ENCODE measurements around the gene PRADC1.
"Not testable (repeated sequence)": the region's sequence is repeated elsewhere in the genome, so short reads cannot be mapped to it uniquely, and the experiment has no call there.

The PRADC1 gene

GRCh38 chr2:73210019-73210418 is 23.0 kb downstream of the PRADC1 start:
- Mint-ChIP-seq H3K4me1 (peaks cover 32% of the 10 kb centered on the region), H3K27ac (no peak overlapping the region), H3K9me3 (no peaks in the 10 kb centered on the region), H3K4me3 (no peak overlapping the region), H3K36me3 (ENCODE audit: low read depth) (no peaks in the 10 kb centered on the region), H3K27me3 (ENCODE audit: low read depth, poor library complexity) (peaks cover 40% of the 10 kb centered on the region)
- TF ChIP-seq CTCF (IDR thresholded peaks at IDR 0.05): no peak
- no peak for DNase-seq

GRCh38 chr2:73208258-73208657 is 24.8 kb downstream of the PRADC1 start:
- H3K36me3 Mint-ChIP-seq (ENCODE audit: low read depth): no peaks in the 10 kb centered on the region
- H3K4me3 Mint-ChIP-seq: no peak overlapping the region
- DNase-seq: no peak
- H3K4me1 Mint-ChIP-seq: peaks cover 15% of the 10 kb centered on the region
- no peak overlapping the region for H3K27ac Mint-ChIP-seq
- peaks cover 57% of the 10 kb centered on the region for H3K27me3 Mint-ChIP-seq (ENCODE audit: low read depth, poor library complexity)
- TF ChIP-seq CTCF (IDR thresholded peaks at IDR 0.05): no peak
- peaks cover 10% of the 10 kb centered on the region for H3K9me3 Mint-ChIP-seq

GRCh38 chr2:73205611-73206010 is 27.4 kb downstream of the PRADC1 start:
- TF ChIP-seq CTCF (IDR thresholded peaks at IDR 0.05): no peak

GRCh38 chr2:73203055-73203681 is 29.9 kb downstream of the PRADC1 start:
- H3K9me3 Mint-ChIP-seq: peaks cover 17% of the 10 kb centered on the region
- H3K36me3 Mint-ChIP-seq (ENCODE audit: low read depth): no peaks in the 10 kb centered on the region
- no peak overlapping the region for H3K4me3 Mint-ChIP-seq
- no peak overlapping the region for H3K27ac Mint-ChIP-seq
- H3K4me1 Mint-ChIP-seq: no peaks in the 10 kb centered on the region
- DNase-seq: peak; percentile 36
- no peak for TF ChIP-seq CTCF (IDR thresholded peaks at IDR 0.05)
- peaks cover 100% of the 10 kb centered on the region for H3K27me3 Mint-ChIP-seq (ENCODE audit: low read depth, poor library complexity)

More at GRCh38 chr2:73205611-73206010, 27.4 kb downstream of the PRADC1 start:
- H3K27me3 Mint-ChIP-seq (ENCODE audit: low read depth, poor library complexity): peaks cover 84% of the 10 kb centered on the region
- H3K4me1 Mint-ChIP-seq: peaks cover 5% of the 10 kb centered on the region
- DNase-seq: no peak
- peaks cover 17% of the 10 kb centered on the region for H3K9me3 Mint-ChIP-seq
- no peak overlapping the region for H3K27ac Mint-ChIP-seq
- H3K4me3 Mint-ChIP-seq: no peak overlapping the region
- H3K36me3 Mint-ChIP-seq (ENCODE audit: low read depth): no peaks in the 10 kb centered on the region

- peak; percentile 62 for DNase-seq
- H3K36me3 Mint-ChIP-seq (ENCODE audit: low read depth): no peaks in the 10 kb centered on the region
- H3K4me1 Mint-ChIP-seq: no peaks in the 10 kb centered on the region
- peaks cover 17% of the 10 kb centered on the region for H3K9me3 Mint-ChIP-seq
- no peak within 1 kb of the TSS for H3K27ac Mint-ChIP-seq
- TF ChIP-seq CTCF (IDR thresholded peaks at IDR 0.05): no peak
- H3K4me3 Mint-ChIP-seq: peak within 1 kb of the TSS; percentile 52
- peaks cover 100% of the 10 kb centered on the region for H3K27me3 Mint-ChIP-seq (ENCODE audit: low read depth, poor library complexity)
Observed at GRCh38 chr2:73202156-73203054, 30.6 kb downstream of the PRADC1 start, which contains the start of gene NOTO. NOTO (plus strand) TSS chr2:73202574; CDS start chr2:73202667, 93 bp downstream.

GRCh38 chr2:73200281-73200680 is 32.8 kb downstream of the PRADC1 start:
- Mint-ChIP-seq H3K9me3 (peaks cover 17% of the 10 kb centered on the region), H3K27me3 (ENCODE audit: low read depth, poor library complexity) (peaks cover 98% of the 10 kb centered on the region)
- not testable (repeated sequence) for H3K4me3 Mint-ChIP-seq; H3K4me1 Mint-ChIP-seq; H3K27ac Mint-ChIP-seq; H3K36me3 Mint-ChIP-seq (ENCODE audit: low read depth); DNase-seq
